ENCODE data around the gene SLC38A1.

GRCh38 chr12:46260913-46261476 is 7.8 kb downstream of the SLC38A1 start:
- no peak for TF ChIP-seq POLR2AphosphoS5 (IDR thresholded peaks at IDR 0.05)
- TF ChIP-seq CTCF (IDR thresholded peaks at IDR 0.05) = no peak

All from upper lobe of left lung (tissue), 4 donors.